BE2C (cell line): Measurements from ENCODE around the gene PSENEN.

Experiments
- DNase-seq: peaks from one replicate; pipeline ENCODE4 v3.0.0-alpha.2; 2020
- H3K27me3 ChIP-seq: fragments of 250-450 bp; sonication (Bioruptor Pico); 2 replicates; pipeline ENCODE4 v1.5.1; 2020; ENCODE audit warnings: mild to moderate bottlenecking
- H3K36me3 ChIP-seq: fragments of 250-450 bp; sonication (Bioruptor Pico); 2 replicates; pipeline ENCODE4 v1.5.1; 2020; ENCODE audit warnings: mild to moderate bottlenecking
- H3K4me1 ChIP-seq: fragments of 250-450 bp; sonication (Bioruptor Pico); 2 replicates; pipeline ENCODE4 v1.5.1; 2020
- H3K4me3 ChIP-seq: 2 replicates; pipeline ENCODE4 v1.5.1; 2011; ENCODE audit warnings: low read depth, low read length
- H3K9me3 ChIP-seq: fragments of 250-450 bp; sonication (Bioruptor Pico); 2 replicates; pipeline ENCODE4 v1.5.1; 2020
- CTCF ChIP-seq: IDR thresholded peaks from 2 replicates; pipeline ENCODE4 v1.5.1; 2012; ENCODE audit warnings: mild to moderate bottlenecking, low read depth, low read length

The PSENEN gene

DNA sequence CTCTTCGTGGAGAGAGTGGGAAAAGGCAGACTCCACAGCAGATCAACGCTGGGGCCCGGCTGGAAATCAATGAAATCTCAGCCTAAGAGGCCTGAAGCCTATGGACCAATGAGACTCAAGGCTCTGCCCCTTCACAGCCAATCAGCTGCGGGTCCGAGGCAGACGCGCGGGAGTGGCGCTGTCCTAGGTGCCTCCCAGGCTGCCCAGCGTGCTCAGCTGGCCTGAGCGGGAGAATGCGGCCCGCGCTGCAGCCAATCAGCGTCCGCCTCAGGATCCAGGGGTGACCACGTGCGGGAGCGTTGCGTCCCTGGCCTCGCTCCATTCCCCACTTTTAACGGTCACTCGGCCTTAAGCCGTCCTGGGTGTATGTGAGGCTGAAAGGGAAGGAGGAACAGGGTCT is 41.2 kb upstream of the PSENEN start, which contains the start of gene ZBTB32:
Gene ZBTB32, plus strand, starts transcription at position 341 of the 400 bp plus-strand sequence. CDS start 10,069 bp downstream, outside the sequence.
- H3K4me1 ChIP-seq = no peaks in the 10 kb centered on the region
- H3K9me3 ChIP-seq = no peaks in the 10 kb centered on the region
- no peak for TF ChIP-seq CTCF
- peaks cover 8% of the 10 kb centered on the region for H3K27me3 ChIP-seq
- H3K36me3 ChIP-seq = no peaks in the 10 kb centered on the region
- no peak for DNase-seq
- no peak within 1 kb of the TSS for H3K4me3 ChIP-seq

DNA sequence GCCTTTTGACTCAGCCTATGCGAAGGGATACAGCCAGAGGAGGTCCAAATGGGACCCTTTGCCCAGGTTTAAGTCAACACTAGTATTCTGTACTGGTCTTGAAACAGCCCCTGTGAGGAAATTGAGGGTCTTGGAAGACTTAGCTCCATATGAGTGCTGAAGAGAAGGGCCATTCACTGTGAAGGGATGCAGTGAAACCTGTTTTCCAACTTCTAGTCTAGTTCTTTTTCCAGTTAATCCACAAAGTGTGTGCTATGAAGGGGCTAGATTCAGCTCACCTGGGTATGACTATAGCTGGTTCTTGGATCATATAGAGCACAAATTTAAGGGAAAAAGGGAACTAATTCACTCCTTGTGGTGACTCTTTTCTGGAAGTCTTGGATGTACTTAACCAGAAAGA is 37.1 kb upstream of the PSENEN start:
- Histone ChIP-seq H3K36me3 (no peaks in the 10 kb centered on the region), H3K4me3 (no peak overlapping the region), H3K27me3 (peaks cover 26% of the 10 kb centered on the region), H3K4me1 (no peaks in the 10 kb centered on the region), H3K9me3 (no peaks in the 10 kb centered on the region)
- TF ChIP-seq CTCF = no peak
- no peak for DNase-seq

GRCh38 chr19:35710784-35711723 is 34.4 kb upstream of the PSENEN start:
- H3K4me3 ChIP-seq = no peak overlapping the region
- DNase-seq = no peak

GRCh38 chr19:35712567-35713505 is 32.6 kb upstream of the PSENEN start:
- Histone ChIP-seq H3K27me3 (peaks cover 24% of the 10 kb centered on the region), H3K36me3 (no peaks in the 10 kb centered on the region), H3K9me3 (no peaks in the 10 kb centered on the region), H3K4me1 (no peaks in the 10 kb centered on the region; the same call in 1 of the 2 replicates), H3K4me3 (no peak overlapping the region)
- no peak for TF ChIP-seq CTCF
- DNase-seq = no peak

More at GRCh38 chr19:35710784-35711723, 34.4 kb upstream of the PSENEN start:
- TF ChIP-seq CTCF = no peak
- H3K4me1 ChIP-seq = no peaks in the 10 kb centered on the region; the same call in 1 of the 2 replicates
- no peaks in the 10 kb centered on the region for H3K36me3 ChIP-seq
- no peaks in the 10 kb centered on the region for H3K9me3 ChIP-seq
- peaks cover 26% of the 10 kb centered on the region for H3K27me3 ChIP-seq

DNA sequence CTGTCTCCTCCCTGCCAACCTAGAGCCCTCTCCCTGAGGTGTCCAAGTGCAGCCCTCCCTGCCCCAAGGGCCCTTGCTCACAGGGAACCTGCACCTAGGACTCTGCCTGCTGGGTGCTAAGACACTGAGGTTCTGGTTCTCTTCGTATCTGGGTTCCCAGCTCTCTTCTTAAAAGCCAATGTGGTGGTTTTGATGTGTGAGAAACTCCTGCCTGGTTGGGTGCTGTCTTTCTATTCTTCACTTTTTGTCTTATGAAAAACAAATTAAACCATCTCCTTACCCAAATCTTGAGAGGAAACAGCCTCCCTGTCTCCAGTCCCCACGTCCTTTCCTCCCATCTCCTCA is 32.0 kb upstream of the PSENEN start:
- Histone ChIP-seq H3K27me3 (peaks cover 18% of the 10 kb centered on the region), H3K4me1 (no peaks in the 10 kb centered on the region; the same call in 1 of the 2 replicates), H3K9me3 (no peaks in the 10 kb centered on the region), H3K36me3 (no peaks in the 10 kb centered on the region), H3K4me3 (no peak overlapping the region)
- no peak for DNase-seq
- TF ChIP-seq CTCF = no peak
